GM23248 (cell line): Measurements from ENCODE around the gene DICER1.

Experiments
- EZH2 ChIP-seq: fragments of 200-600 bp; sonication (generic); IDR thresholded peaks from 2 replicates; pipeline ENCODE4 v1.6.1; 2018; ENCODE audit warnings: antibody characterized with exemption, mild to moderate bottlenecking; ENCODE audit not compliant: insufficient read depth, poor library complexity, severe bottlenecking
- EZH2phosphoT487 ChIP-seq: fragments of 200-600 bp; sonication (generic); IDR thresholded peaks from 2 replicates; pipeline ENCODE4 v1.6.1; 2018; ENCODE audit warnings: antibody characterized with exemption, moderate library complexity, mild to moderate bottlenecking, low read depth; ENCODE audit not compliant: insufficient read depth

DNA sequence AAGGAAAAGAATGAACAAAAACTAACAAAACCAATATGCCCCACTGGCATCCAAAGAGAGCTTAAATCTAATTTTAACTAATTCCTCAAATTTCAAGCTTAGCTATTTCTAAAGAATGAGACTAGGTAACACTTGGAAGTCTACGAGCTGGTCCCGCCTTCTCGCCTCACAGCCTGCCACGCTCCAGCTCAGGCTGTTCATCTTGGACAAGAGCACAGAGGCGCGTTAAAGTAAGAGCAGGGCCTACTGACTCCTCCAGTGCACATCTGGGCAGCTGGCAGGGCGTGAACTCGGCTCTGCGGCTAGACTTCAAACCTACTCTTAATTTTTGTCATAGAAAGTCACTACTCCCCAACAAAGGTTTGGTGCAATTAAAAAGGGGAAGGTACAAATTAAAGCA, 64.6 kb downstream of the DICER1 start:
- no peak for TF ChIP-seq EZH2
- TF ChIP-seq EZH2phosphoT487: no peak
